KMS-11 (cell line): ENCODE data around the gene OAF.

Experiments used
- H2AFZ ChIP-seq: fragments of 200-600 bp; sonication (generic); 2 replicates; pipeline ENCODE4 v1.6.1; 2016; ENCODE audit warnings: antibody characterized with exemption, mixed run types, low read depth
- H3K27ac ChIP-seq: fragments of 200-600 bp; sonication (generic); 2 replicates; pipeline ENCODE4 v1.6.1; 2016; ENCODE audit warnings: mild to moderate bottlenecking, mixed run types
- H3K27me3 ChIP-seq: fragments of 200-600 bp; sonication (generic); 2 replicates; pipeline ENCODE4 v1.6.1; 2017; ENCODE audit warnings: mild to moderate bottlenecking, low read depth, mixed run types, moderate library complexity; ENCODE audit not compliant: insufficient read depth
- H3K36me3 ChIP-seq: fragments of 200-600 bp; sonication (generic); 2 replicates; pipeline ENCODE4 v1.6.1; 2017; ENCODE audit warnings: mild to moderate bottlenecking, mixed run types; ENCODE audit not compliant: insufficient read depth
- H3K4me1 ChIP-seq: fragments of 200-600 bp; sonication (generic); 2 replicates; pipeline ENCODE4 v1.6.1; 2016; ENCODE audit warnings: mild to moderate bottlenecking, low read depth, mixed run types; ENCODE audit not compliant: poor library complexity, severe bottlenecking
- H3K4me2 ChIP-seq: fragments of 200-600 bp; sonication (generic); 2 replicates; pipeline ENCODE4 v1.7.0; 2016; ENCODE audit warnings: mild to moderate bottlenecking, mixed run types
- H3K4me3 ChIP-seq: fragments of 200-600 bp; sonication (generic); IDR thresholded peaks from 2 replicates; pipeline ENCODE4 v1.6.1; 2017; ENCODE audit warnings: low read depth, low read length, mixed read lengths; ENCODE audit not compliant: insufficient read depth
- H3K79me2 ChIP-seq: fragments of 200-600 bp; sonication (generic); 2 replicates; pipeline ENCODE4 v1.6.1; 2016; ENCODE audit warnings: low read depth, mixed run types; ENCODE audit not compliant: insufficient read depth
- H3K9ac ChIP-seq: fragments of 200-600 bp; sonication (generic); 2 replicates; pipeline ENCODE4 v1.6.1; 2016; ENCODE audit warnings: mild to moderate bottlenecking, mixed run types
- H4K20me1 ChIP-seq: fragments of 200-600 bp; sonication (generic); 2 replicates; pipeline ENCODE4 v1.6.1; 2016; ENCODE audit warnings: mild to moderate bottlenecking, mixed run types; ENCODE audit not compliant: insufficient read depth
- TF ChIP-seq, protein P1 (sequence below): fragments of 200-600 bp; sonication (generic); conservative IDR thresholded peaks from 2 replicates; pipeline ENCODE4 v1.6.1; 2017; ENCODE audit warnings: low read depth, mild to moderate bottlenecking, antibody characterized with exemption, low read length, moderate library complexity, mixed read lengths

Gene OAF

DNA sequence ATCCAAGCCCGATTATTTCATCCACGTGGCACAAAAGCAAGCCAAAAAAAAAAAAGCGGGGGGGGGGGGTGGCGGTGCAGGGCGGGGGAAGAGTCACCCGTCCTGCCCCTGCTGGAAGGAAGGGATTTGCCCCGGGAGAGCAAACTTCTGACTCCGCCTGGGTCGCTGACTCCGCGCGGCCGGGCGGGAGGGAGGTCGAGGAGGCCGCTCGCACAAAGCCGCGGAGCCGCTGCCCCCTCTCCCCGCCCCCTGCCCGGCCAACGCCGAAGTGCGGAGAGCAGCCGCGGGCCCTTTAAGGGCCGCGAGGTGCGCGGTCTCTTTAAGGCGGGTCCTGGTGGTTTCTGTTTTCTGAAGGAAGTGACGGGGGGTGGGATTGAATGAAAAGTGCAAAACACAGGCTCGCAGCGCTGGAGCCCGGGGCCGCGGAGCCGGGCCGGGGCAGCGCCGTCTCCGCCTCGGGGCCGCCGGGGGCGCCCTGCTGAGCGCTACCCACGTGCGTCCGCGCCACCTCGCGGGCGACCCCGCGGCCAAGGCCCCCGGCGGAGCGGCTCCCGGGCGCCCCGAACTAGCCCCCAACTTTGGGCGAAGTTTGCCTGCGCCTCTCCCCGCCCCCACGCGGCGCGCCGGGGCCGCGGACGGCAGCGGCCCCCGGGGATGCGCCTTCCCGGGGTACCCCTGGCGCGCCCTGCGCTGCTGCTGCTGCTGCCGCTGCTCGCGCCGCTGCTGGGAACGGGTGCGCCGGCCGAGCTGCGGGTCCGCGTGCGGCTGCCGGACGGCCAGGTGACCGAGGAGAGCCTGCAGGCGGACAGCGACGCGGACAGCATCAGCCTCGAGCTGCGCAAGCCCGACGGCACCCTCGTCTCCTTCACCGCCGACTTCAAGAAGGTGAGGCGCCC, at the start of gene OAF:
OAF (plus strand) TSS at position 407 of the 896 bp plus-strand sequence; CDS start at position 655, 248 bp downstream.
- Histone ChIP-seq H3K9ac (peak within 1 kb of the TSS; percentile 85), H3K4me3 (no peak within 1 kb of the TSS), H3K4me2 (peak within 1 kb of the TSS; percentile 99), H3K36me3 (no peaks in the 10 kb centered on the region), H3K4me1 (no peaks in the 10 kb centered on the region), H3K27me3 (no peaks in the 10 kb centered on the region), H3K79me2 (no peaks in the 10 kb centered on the region), H2AFZ (peak within 1 kb of the TSS; percentile 90), H3K27ac (peak within 1 kb of the TSS; percentile 66), H4K20me1 (no peaks in the 10 kb centered on the region)
- TF ChIP-seq, protein P1, sequence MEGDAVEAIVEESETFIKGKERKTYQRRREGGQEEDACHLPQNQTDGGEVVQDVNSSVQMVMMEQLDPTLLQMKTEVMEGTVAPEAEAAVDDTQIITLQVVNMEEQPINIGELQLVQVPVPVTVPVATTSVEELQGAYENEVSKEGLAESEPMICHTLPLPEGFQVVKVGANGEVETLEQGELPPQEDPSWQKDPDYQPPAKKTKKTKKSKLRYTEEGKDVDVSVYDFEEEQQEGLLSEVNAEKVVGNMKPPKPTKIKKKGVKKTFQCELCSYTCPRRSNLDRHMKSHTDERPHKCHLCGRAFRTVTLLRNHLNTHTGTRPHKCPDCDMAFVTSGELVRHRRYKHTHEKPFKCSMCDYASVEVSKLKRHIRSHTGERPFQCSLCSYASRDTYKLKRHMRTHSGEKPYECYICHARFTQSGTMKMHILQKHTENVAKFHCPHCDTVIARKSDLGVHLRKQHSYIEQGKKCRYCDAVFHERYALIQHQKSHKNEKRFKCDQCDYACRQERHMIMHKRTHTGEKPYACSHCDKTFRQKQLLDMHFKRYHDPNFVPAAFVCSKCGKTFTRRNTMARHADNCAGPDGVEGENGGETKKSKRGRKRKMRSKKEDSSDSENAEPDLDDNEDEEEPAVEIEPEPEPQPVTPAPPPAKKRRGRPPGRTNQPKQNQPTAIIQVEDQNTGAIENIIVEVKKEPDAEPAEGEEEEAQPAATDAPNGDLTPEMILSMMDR = no peak

DNA sequence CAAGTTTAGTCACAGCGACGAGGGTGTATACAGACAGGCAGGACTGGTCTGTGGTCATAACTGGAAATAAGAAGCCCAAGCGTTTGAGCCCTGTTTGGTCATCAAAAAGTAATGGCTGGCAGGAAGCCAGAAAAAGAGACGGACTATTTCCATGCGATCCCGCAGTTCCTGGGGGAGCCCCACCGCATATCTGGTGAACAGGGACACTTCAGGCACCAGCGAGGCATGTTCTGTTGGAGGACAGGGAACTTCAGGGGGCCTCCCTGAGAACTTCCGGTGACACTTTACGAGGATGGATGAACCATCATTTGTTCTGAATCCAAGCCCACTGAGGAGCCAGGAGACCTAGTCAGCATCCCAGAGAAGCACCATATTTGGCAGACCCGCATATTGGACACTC, 43.2 kb upstream of the OAF start:
- TF ChIP-seq, protein P1 = no peak
- no peaks in the 10 kb centered on the region for H3K27me3 ChIP-seq

DNA sequence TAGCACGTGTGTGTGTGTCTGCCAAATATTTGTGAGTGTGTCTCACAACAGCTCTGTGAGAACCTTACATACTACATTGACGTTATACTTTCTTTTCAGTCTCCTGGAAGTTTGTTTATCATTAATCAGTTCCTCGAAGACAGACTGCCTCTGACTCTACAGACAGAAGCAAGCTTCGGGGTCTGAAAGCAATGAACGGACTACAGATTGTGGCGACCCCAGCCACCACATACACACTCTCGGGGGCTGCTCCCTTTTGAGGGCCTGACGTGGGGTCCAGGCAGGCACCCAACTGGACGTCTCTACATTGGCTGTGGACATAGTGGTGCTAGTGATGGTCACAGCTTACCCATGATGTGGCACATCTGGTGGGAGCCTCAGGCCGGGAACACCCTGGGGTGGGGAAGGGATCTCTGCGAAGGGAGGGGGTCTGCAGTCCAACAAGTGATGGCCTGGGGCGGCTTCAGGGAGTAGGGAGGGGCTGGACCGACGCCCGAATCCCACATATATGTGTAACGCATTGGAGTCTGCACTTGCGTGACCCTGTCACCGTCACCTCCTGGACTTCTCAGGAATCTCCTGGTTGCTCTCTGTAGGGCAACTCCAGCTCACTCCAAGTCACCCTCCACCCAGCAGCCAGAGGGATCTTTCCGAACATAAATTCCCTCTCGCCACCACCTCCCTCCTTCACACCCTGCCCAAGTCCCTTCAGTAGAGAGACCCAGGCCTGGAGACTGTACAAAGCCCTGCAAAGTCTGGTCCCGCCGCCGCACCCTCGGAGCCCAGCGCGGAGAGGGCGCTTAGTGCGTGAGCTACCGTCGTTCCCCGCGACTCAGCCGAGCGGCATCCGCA, 42.5 kb upstream of the OAF start:
- Histone ChIP-seq H3K27me3 (no peaks in the 10 kb centered on the region), H3K27ac (no peak overlapping the region)

More for the DNA sequence above, 43.2 kb upstream of the OAF start:
- H3K4me2 ChIP-seq = no peak overlapping the region
- no peaks in the 10 kb centered on the region for H4K20me1 ChIP-seq
- no peak overlapping the region for H3K4me3 ChIP-seq
- no peak overlapping the region for H3K9ac ChIP-seq
- H3K27ac ChIP-seq = no peak overlapping the region
- no peaks in the 10 kb centered on the region for H3K36me3 ChIP-seq
- H2AFZ ChIP-seq = no peak overlapping the region
- H3K79me2 ChIP-seq = no peaks in the 10 kb centered on the region
- H3K4me1 ChIP-seq = no peaks in the 10 kb centered on the region

More for the DNA sequence above, 42.5 kb upstream of the OAF start:
- no peak overlapping the region for H3K4me2 ChIP-seq
- H4K20me1 ChIP-seq = no peaks in the 10 kb centered on the region
- TF ChIP-seq, protein P1 = no peak
- H3K4me1 ChIP-seq = no peaks in the 10 kb centered on the region
- no peaks in the 10 kb centered on the region for H3K79me2 ChIP-seq
- no peak overlapping the region for H3K9ac ChIP-seq
- H3K4me3 ChIP-seq = no peak overlapping the region
- H2AFZ ChIP-seq = no peak overlapping the region
- H3K36me3 ChIP-seq = no peaks in the 10 kb centered on the region
